ENCODE results near the gene HYOU1. TPM values are rescaled to one million over a fixed set of nuclear protein-coding genes. Genes with fewer than 3 reads are reported as not detected.
A peak's percentile ranks its signal among the peaks of the same experiment; 100 is the strongest.
"Not testable (repeated sequence)": the region's sequence is repeated elsewhere in the genome, so short reads cannot be mapped to it uniquely, and the experiment has no call there.

Gene HYOU1
- total RNA-seq, 4 donors from 2014 or later = 46.4 to 131 (median 61.0) TPM

DNA sequence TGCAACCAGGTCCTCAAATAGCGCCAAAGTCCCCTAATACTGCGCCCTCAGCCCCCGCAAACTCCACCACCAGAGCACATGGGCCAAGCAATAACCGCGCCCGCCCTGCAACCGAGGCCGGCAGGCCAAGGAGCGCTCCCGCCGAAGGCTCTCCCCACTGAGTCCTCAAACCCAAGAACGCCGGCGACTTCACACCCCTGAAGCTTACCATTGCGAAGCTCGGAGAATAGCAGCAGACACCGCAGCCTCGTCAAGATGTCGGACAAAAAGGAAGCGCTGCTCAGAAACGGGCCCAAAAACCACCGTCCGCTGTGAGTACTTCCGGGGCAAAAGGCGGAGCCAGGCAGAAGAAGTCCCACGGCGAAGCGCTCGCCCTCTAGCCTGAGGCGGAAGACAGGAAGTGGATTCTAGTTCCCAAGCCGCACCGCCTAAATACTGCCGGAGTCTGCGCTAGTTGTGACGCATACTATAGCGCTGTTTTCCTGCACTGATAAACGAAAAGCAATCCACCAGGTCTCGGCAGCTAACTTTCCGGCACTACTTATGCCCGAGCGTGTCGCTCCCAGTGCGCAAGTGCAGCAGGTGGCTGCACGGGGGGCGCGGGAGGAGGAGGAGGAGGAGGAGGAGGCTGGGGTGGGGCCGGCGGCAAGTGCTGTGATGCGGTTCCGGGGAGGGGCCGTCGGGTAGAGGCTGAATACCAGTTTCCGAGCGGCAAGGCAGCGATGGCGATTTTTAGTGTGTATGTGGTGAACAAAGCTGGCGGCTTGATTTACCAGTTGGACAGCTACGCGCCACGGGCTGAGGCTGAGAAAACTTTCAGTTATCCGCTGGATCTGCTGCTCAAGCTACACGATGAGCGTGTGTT, 38.7 kb downstream of the HYOU1 start, which contains the start of the genes RPS25 and TRAPPC4:
RPS25 (minus strand) TSS at position 270 of the 865 bp plus-strand sequence; CDS start at position 211, 59 bp downstream.
TRAPPC4 (plus strand) TSS at position 693 of the 865 bp plus-strand sequence; CDS start at position 723, 30 bp downstream.
- Histone ChIP-seq H3K4me1 (peaks cover 27 to 61% (median 50%) of the 10 kb centered on the region in 4 donors), H3K27me3 (no peaks in the 10 kb centered on the region), H3K9me3 (no peaks in the 10 kb centered on the region), H3K27ac (peak within 1 kb of the TSS; percentile 88 to 96 (median 95)), H3K36me3 (peaks cover 0 to 29% (median 14%) of the 10 kb centered on the region in 4 donors), H3K4me3 (peak within 1 kb of the TSS; percentile 62 to 99 (median 86))
- intact Hi-C loops (cut with DNase I; ENCODE audit: low total_unique reads) = no loop called here
- in situ Hi-C loops (cut with MboI; ENCODE audit: low pct_ligation_motif_present in 1 of 4, low pct_unique_long_range_greater_than_20kb in 1 of 4, low sequenced_read_pairs in 3 of 4) = no loop called here
- WGBS, 2 donors (ENCODE audit: low coverage in 1 of 2) = 1% methylated on average over 58 of the region's 63 CpGs; no CpG with 5 or more reads in 1 of the 2 donors
- DNase-seq = peak; percentile 96
- TF ChIP-seq EP300 (IDR thresholded peaks at IDR 0.05; ENCODE audit: low read depth) = no peak
- peak; percentile 83 for TF ChIP-seq POLR2A (IDR thresholded peaks at IDR 0.05)
- peak; percentile 89 to 91 (median 89) for TF ChIP-seq POLR2AphosphoS5 (IDR thresholded peaks at IDR 0.05)

DNA sequence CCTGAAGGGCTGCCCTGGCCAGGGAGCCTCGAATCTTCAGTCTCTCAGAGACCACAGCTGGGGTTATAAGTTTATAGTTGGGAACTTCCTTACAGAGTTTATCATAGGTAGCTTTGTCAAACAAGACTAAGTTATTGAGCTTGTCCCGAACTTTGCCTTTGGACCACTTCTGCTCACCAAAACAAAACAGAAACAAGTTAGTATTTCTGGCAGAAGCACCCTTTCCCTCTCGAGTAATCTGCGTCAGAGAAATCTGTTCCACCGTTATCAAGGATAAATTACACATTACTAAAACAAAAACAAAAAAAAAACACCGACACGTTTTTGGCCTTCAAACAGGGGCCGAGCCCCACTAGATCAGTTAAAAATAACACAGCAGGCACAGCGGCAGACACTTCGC, 39.6 kb downstream of the HYOU1 start:
- in situ Hi-C loops (cut with MboI; ENCODE audit: low pct_ligation_motif_present in 1 of 4, low pct_unique_long_range_greater_than_20kb in 1 of 4, low sequenced_read_pairs in 3 of 4); H3K27me3 ChIP-seq; intact Hi-C loops (cut with DNase I; ENCODE audit: low total_unique reads); H3K9me3 ChIP-seq; DNase-seq: not testable (repeated sequence)
- Histone ChIP-seq H3K27ac (peak overlapping the region; percentile 88 to 96 (median 95)), H3K4me1 (peaks cover 27 to 54% (median 49%) of the 10 kb centered on the region in 4 donors), H3K4me3 (peak overlapping the region; percentile 62 to 99 (median 86)), H3K36me3 (peaks cover 0 to 38% (median 13%) of the 10 kb centered on the region in 4 donors)
- 0 to 3% methylated on average over 6 to 10 of the region's 10 CpGs for WGBS, 2 donors (ENCODE audit: low coverage in 1 of 2)

DNA sequence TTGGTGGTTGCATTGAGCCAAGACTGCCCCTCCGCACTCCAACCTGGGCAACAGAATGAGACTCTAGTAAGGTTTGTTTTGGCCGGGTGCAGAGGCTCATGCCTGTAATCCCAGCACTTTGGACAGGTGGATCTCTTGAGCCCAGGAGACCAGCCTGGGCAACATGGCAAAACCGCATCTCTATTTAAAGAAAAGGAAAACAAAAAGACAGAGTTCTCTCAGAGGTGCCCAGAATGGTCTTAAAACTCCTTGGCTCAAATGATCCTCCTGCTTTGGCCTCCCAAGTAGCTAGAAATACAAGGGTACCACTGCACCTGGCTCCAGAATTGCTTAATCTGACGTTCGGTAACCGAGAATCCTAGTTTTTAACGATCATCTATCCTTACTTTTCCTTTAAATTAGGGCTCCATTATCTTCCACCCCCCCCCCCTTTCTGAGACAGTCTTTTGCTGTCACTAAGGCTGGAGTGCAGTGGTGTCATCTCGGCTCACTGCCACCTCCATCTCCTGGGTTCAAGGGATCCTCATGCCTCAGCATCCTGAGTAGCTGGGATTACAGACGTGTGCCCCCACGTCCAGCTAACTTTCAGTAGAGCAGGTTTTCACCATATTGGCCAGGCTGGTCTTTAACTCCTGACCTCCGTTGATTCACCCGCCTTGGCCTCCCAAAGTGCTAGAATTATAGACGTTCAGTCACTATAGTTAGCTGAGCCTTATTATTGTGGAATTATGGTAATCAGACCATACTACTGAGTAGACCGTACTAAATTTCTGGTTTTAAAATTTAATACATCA, 40.6 kb downstream of the HYOU1 start:
- Histone ChIP-seq H3K27me3 (no peaks in the 10 kb centered on the region), H3K4me1 (peaks cover 23 to 44% (median 40%) of the 10 kb centered on the region in 4 donors), H3K36me3 (peaks cover 0 to 47% (median 13%) of the 10 kb centered on the region in 4 donors), H3K9me3 (no peaks in the 10 kb centered on the region), H3K27ac (peak overlapping the region in 2 of 4 donors; percentile 88 to 95), H3K4me3 (peak overlapping the region in 1 of 4 donors; percentile 99)
- TF ChIP-seq POLR2AphosphoS5 (IDR thresholded peaks at IDR 0.05) (no peak), POLR2A (IDR thresholded peaks at IDR 0.05) (no peak), EP300 (IDR thresholded peaks at IDR 0.05; ENCODE audit: low read depth) (no peak)
- TF ChIP-seq, protein P1, sequence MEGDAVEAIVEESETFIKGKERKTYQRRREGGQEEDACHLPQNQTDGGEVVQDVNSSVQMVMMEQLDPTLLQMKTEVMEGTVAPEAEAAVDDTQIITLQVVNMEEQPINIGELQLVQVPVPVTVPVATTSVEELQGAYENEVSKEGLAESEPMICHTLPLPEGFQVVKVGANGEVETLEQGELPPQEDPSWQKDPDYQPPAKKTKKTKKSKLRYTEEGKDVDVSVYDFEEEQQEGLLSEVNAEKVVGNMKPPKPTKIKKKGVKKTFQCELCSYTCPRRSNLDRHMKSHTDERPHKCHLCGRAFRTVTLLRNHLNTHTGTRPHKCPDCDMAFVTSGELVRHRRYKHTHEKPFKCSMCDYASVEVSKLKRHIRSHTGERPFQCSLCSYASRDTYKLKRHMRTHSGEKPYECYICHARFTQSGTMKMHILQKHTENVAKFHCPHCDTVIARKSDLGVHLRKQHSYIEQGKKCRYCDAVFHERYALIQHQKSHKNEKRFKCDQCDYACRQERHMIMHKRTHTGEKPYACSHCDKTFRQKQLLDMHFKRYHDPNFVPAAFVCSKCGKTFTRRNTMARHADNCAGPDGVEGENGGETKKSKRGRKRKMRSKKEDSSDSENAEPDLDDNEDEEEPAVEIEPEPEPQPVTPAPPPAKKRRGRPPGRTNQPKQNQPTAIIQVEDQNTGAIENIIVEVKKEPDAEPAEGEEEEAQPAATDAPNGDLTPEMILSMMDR (IDR thresholded peaks at IDR 0.05) = no peak
- DNase-seq = no peak
- in situ Hi-C loops (cut with MboI; ENCODE audit: low pct_ligation_motif_present in 1 of 4, low pct_unique_long_range_greater_than_20kb in 1 of 4, low sequenced_read_pairs in 3 of 4) = no loop called here
- intact Hi-C loops (cut with DNase I; ENCODE audit: low total_unique reads) = no loop called here
- 63 to 67% methylated on average over 10 to 14 of the region's 14 CpGs for WGBS, 2 donors (ENCODE audit: low coverage in 1 of 2)

DNA sequence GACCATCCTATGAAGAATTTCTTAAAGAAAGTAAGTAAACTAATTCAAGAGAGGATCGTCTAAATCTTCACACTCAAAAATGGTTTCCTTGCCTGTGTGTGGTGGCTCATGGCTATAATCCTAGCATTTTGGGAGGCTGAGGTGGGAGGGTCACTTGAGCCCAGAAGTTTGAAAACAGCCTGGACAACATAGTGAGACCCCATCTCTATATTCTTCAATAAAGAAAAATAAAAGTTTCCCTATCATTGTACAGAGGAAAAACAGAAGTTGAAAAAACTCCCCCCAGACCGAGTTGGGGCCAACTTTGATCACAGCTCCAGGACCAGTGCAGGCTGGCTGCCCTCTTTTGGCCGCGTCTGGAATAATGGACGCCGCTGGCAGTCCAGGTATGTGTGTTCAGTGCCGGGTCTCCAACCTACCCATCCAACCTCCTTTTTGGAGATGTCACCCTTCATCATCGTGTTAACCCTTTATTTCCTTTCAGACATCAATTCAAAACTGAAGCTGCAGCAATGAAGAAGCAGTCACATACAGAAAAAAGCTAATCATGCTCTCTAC, 41.9 kb downstream of the HYOU1 start:
- no peaks in the 10 kb centered on the region for H3K27me3 ChIP-seq
- intact Hi-C loops (cut with DNase I; ENCODE audit: low total_unique reads) (no loop called here), in situ Hi-C loops (cut with MboI; ENCODE audit: low pct_ligation_motif_present in 1 of 4, low pct_unique_long_range_greater_than_20kb in 1 of 4, low sequenced_read_pairs in 3 of 4) (no loop called here)
- no peak overlapping the region for H3K27ac ChIP-seq
- TF ChIP-seq, protein P1 (IDR thresholded peaks at IDR 0.05) = peak in 1 of 5 experiments; percentile 3
- TF ChIP-seq POLR2A (IDR thresholded peaks at IDR 0.05) (no peak), EP300 (IDR thresholded peaks at IDR 0.05; ENCODE audit: low read depth) (no peak), POLR2AphosphoS5 (IDR thresholded peaks at IDR 0.05) (no peak)
- no peaks in the 10 kb centered on the region for H3K9me3 ChIP-seq
- peaks cover 0 to 53% (median 16%) of the 10 kb centered on the region in 4 donors for H3K36me3 ChIP-seq
- no peak overlapping the region for H3K4me3 ChIP-seq
- DNase-seq = no peak
- peaks cover 15 to 32% (median 28%) of the 10 kb centered on the region in 4 donors for H3K4me1 ChIP-seq
- 64 to 78% methylated on average over 3 to 8 of the region's 8 CpGs for WGBS, 2 donors (ENCODE audit: low coverage in 1 of 2)
